ENCODE results near the gene CCM2. TPM values are rescaled to one million over a fixed set of nuclear protein-coding genes. Genes with fewer than 3 reads are reported as not detected.

The CCM2 gene
- total and polyA plus RNA-seq, 10 donors: 67.8 to 108 (median 83.8) TPM

DNA sequence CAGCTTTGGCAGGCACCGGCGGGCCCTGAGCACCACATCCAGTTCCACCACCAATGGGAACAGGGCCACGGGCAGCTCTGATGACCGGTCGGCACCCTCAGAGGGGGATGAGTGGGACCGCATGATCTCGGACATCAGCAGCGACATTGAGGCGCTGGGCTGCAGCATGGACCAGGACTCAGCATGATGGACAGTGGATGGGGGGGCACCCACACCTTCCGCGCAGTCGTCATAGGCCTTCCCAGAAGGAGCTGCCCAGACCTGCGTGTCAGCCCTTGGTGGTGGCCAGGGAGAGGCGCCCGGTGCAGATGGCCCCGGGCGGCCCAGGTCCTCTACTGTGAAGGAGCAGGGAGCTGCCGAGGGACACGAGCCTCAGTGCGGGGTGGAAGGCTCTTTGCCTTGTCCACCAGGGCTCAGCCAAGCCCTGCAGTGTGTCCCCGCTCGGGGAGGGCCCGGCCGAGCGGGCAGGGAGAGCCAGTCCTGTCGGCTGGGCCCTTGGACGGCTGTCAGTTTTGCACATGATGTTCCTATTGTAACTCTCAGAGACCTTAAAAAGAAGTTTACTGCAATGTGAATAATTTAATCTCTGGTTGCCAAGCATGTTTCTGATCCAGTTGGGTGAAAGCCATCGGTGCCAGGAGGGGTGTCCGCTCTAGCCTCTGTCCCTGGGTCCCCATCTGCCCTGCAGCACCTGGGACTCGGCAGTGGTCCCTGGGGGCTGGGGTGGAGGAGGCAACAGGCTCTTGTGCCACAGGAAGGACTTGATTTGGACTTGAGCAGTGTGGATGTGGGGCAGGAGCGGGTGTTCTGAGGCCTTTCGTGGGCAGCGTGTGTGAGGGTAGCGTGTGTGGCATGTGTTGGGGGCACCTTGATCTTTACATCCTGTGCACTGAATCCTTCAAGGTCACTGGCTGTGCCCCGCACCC is 76.1 kb downstream of the CCM2 start:
- Histone ChIP-seq H3K27me3 (replicated peaks in 1 of 7) (no peaks in the 10 kb centered on the region), H3K36me3 (peaks cover 6 to 69% (median 67%) of the 10 kb centered on the region in 6 donors), H3K4me3 (no peak overlapping the region), H3K27ac (no peak overlapping the region), H3K4me1 (peaks cover 0 to 16% (median 4%) of the 10 kb centered on the region in 6 donors), H3K9me3 (no peaks in the 10 kb centered on the region)
- TF ChIP-seq, protein P1, sequence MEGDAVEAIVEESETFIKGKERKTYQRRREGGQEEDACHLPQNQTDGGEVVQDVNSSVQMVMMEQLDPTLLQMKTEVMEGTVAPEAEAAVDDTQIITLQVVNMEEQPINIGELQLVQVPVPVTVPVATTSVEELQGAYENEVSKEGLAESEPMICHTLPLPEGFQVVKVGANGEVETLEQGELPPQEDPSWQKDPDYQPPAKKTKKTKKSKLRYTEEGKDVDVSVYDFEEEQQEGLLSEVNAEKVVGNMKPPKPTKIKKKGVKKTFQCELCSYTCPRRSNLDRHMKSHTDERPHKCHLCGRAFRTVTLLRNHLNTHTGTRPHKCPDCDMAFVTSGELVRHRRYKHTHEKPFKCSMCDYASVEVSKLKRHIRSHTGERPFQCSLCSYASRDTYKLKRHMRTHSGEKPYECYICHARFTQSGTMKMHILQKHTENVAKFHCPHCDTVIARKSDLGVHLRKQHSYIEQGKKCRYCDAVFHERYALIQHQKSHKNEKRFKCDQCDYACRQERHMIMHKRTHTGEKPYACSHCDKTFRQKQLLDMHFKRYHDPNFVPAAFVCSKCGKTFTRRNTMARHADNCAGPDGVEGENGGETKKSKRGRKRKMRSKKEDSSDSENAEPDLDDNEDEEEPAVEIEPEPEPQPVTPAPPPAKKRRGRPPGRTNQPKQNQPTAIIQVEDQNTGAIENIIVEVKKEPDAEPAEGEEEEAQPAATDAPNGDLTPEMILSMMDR (IDR thresholded peaks at IDR 0.05 in 8 of 11, conservative IDR thresholded peaks at IDR 0.05 in 3 of 11): no peak
- peak in 2 of 3 donors; percentile 15 to 71 for TF ChIP-seq POLR2AphosphoS5 (IDR thresholded peaks at IDR 0.05)
- WGBS, 5 donors: 91 to 94% (median 92%) methylated on average over 13 to 35 of the region's 35 CpGs
- peak; percentile 69 for DNase-seq
- intact Hi-C loops (cut with DNase I; ENCODE audit: low total_unique reads): no loop called here

DNA sequence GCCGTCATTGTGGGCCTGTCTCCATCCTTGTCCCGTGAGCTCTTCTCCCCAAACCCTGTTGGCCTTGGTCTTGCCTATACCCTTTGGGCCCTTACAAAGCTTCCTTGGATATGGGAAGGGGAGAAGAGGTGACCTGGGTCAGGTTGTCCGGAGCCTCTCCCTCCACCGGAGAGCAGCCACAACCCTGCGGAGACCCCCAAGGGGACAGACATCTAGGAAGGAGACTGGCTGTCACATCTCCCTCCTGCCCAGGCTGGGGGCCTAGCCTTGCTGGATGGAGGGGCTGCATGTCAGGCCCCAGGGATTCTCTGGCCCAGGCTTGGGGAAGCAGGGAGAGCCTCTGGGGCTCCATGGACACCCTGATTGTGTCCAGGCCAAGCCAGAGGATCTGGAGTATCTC is 76.9 kb downstream of the CCM2 start:
- peaks cover 6 to 61% (median 60%) of the 10 kb centered on the region in 6 donors for H3K36me3 ChIP-seq
- no peak overlapping the region for H3K27ac ChIP-seq
- no peak overlapping the region for H3K4me3 ChIP-seq
- no peak for DNase-seq
- 89 to 96% (median 92%) methylated on average over 4 to 5 of the region's 5 CpGs for WGBS, 5 donors
- H3K27me3 ChIP-seq (replicated peaks in 1 of 7): no peaks in the 10 kb centered on the region
- peak in 1 of 3 donors; percentile 5 for TF ChIP-seq POLR2AphosphoS5 (IDR thresholded peaks at IDR 0.05)
- TF ChIP-seq, protein P1 (IDR thresholded peaks at IDR 0.05 in 8 of 11, conservative IDR thresholded peaks at IDR 0.05 in 3 of 11): no peak
- H3K9me3 ChIP-seq: no peaks in the 10 kb centered on the region
- H3K4me1 ChIP-seq: peaks cover 0 to 13% (median 2%) of the 10 kb centered on the region in 6 donors
- intact Hi-C loops (cut with DNase I; ENCODE audit: low total_unique reads): no loop called here

DNA sequence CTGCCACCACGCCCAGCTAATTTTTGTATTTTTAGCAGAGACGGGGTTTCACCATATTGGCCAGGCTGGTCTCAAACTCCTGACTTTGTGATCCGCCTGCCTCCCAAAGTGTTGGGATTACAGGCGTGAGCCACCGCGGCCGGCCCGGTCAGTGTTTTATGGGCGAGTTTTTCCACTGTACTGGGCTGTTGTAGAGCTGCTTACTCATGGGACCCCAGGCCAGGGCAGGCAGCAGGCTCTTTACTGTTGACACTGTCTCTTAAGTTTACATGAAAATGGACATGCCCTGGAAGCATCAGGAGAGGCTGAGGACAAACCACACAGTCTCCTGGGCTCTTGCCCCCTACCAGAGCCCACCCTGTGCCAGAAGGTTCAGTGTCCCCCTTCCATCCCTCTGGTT is 77.6 kb downstream of the CCM2 start:
- TF ChIP-seq POLR2AphosphoS5 (IDR thresholded peaks at IDR 0.05): no peak
- no peak for TF ChIP-seq POLR2A (IDR thresholded peaks at IDR 0.05)
- TF ChIP-seq, protein P1 (IDR thresholded peaks at IDR 0.05 in 8 of 11, conservative IDR thresholded peaks at IDR 0.05 in 3 of 11): no peak
- H3K27me3 ChIP-seq (replicated peaks in 1 of 7): no peaks in the 10 kb centered on the region
- H3K27ac ChIP-seq: no peak overlapping the region
- WGBS, 5 donors: 84 to 99% (median 92%) methylated on average over 8 to 9 of the region's 9 CpGs
- no peak for DNase-seq
- intact Hi-C loops (cut with DNase I; ENCODE audit: low total_unique reads): no loop called here
- peaks cover 0 to 13% (median 4%) of the 10 kb centered on the region in 6 donors for H3K4me1 ChIP-seq
- H3K4me3 ChIP-seq: no peak overlapping the region
- H3K36me3 ChIP-seq: peaks cover 5 to 55% (median 53%) of the 10 kb centered on the region in 6 donors
- no peaks in the 10 kb centered on the region for H3K9me3 ChIP-seq

DNA sequence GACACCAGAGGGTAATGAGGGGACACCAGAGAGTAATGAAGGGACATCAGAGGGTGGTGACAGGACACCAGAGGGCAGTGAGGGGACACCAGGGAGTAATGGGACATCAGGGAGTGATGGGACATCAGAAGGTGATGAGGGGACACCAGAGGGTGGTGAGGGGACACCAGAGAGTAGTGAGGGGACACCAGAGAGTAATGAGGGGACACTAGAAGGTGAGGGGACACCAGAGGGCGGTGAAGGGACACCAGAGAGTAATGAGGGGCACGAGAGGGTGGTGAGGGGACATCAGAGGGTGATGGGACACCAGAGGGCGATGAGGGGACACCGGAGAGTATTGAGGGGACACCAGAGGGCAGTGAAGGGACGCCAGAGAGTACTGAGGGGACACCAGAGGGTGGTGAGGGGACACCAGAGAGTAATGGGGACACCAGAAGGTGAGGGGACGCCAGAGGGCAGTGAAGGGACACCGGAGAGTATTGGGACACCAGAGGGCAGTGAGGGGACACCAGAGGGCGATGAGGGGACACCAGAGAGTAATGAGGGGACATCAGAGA is 78.2 kb downstream of the CCM2 start:
- Histone ChIP-seq H3K9me3 (no peaks in the 10 kb centered on the region), H3K36me3 (peaks cover 2 to 49% (median 47%) of the 10 kb centered on the region in 6 donors), H3K4me1 (peaks cover 0 to 18% (median 5%) of the 10 kb centered on the region in 6 donors), H3K27me3 (replicated peaks in 1 of 7) (no peaks in the 10 kb centered on the region), H3K27ac (no peak overlapping the region), H3K4me3 (no peak overlapping the region)
- intact Hi-C loops (cut with DNase I; ENCODE audit: low total_unique reads): no loop called here
- WGBS, 5 donors: 75 to 81% (median 77%) methylated on average over 8 of the region's 8 CpGs
- TF ChIP-seq POLR2AphosphoS5 (IDR thresholded peaks at IDR 0.05): no peak
- TF ChIP-seq POLR2A (IDR thresholded peaks at IDR 0.05): no peak
- TF ChIP-seq, protein P1 (IDR thresholded peaks at IDR 0.05 in 8 of 11, conservative IDR thresholded peaks at IDR 0.05 in 3 of 11): no peak
- DNase-seq: no peak
